GM23338 (cell line): ENCODE measurements around the gene CSF1R. TPM values are rescaled to one million over a fixed set of nuclear protein-coding genes. Genes with fewer than 3 reads are reported as not detected.

Experiments used
- ATAC-seq: fragments of 200-7000 bp; cut with Tn5 transposase; 3 replicates; pipeline ENCODE4 v1.9.1; 2020
- DNase-seq: peaks from one replicate; pipeline ENCODE4 v3.0.0-alpha.2; 2015; ENCODE audit warnings: low spot score
- H2AFZ ChIP-seq: fragments of 200-600 bp; sonication (generic); 2 replicates; pipeline ENCODE4 v1.8.0; 2016; ENCODE audit warnings: antibody characterized with exemption, mild to moderate bottlenecking, moderate library complexity
- H3F3A ChIP-seq: fragments of 200-600 bp; sonication (generic); replicated peaks from 2 replicates; pipeline ENCODE4 v1.8.0; 2017; ENCODE audit warnings: antibody characterized with exemption, mixed run types, low read depth
- H3K27ac ChIP-seq: fragments of 200-600 bp; sonication (generic); 2 replicates; pipeline ENCODE4 v1.6.1; 2016; ENCODE audit warnings: low read depth
- H3K27me3 ChIP-seq: fragments of 200-600 bp; sonication (generic); 2 replicates; pipeline ENCODE4 v1.8.0; 2016; ENCODE audit warnings: mild to moderate bottlenecking, mixed run types, moderate library complexity; ENCODE audit not compliant: insufficient read depth
- H3K36me3 ChIP-seq: fragments of 200-600 bp; sonication (generic); 2 replicates; pipeline ENCODE4 v1.8.0; 2016; ENCODE audit warnings: mild to moderate bottlenecking; ENCODE audit not compliant: insufficient read depth
- H3K4me1 ChIP-seq: fragments of 200-600 bp; sonication (generic); 2 replicates; pipeline ENCODE4 v1.8.0; 2016; ENCODE audit warnings: mild to moderate bottlenecking, moderate library complexity; ENCODE audit not compliant: insufficient read depth
- H3K4me2 ChIP-seq: fragments of 200-600 bp; sonication (generic); 2 replicates; pipeline ENCODE4 v1.7.1; 2017; ENCODE audit warnings: mixed run types
- H3K4me3 ChIP-seq: fragments of 200-600 bp; sonication (generic); 2 replicates; pipeline ENCODE4 v1.6.1; 2016; ENCODE audit warnings: mixed run types
- H3K79me2 ChIP-seq: fragments of 200-600 bp; sonication (generic); replicated peaks from 2 replicates; pipeline ENCODE4 v1.8.0; 2017; ENCODE audit warnings: mild to moderate bottlenecking; ENCODE audit not compliant: insufficient read depth
- H3K9me2 ChIP-seq: fragments of 200-600 bp; sonication (generic); 2 replicates; pipeline ENCODE4 v1.8.0; 2017; ENCODE audit not compliant: insufficient read depth
- H4K20me1 ChIP-seq: fragments of 200-600 bp; sonication (generic); replicated peaks from 2 replicates; pipeline ENCODE4 v1.8.0; 2017; ENCODE audit warnings: mild to moderate bottlenecking; ENCODE audit not compliant: insufficient read depth
- H3K27ac Mint-ChIP-seq: 2 replicates; pipeline ENCODE4 v1.8.0; 2020; ENCODE audit warnings: inconsistent platforms, mild to moderate bottlenecking, moderate library complexity, mixed read lengths
- H3K27me3 Mint-ChIP-seq: 3 replicates; pipeline ENCODE4 v1.8.0; 2022; ENCODE audit warnings: low read depth, mild to moderate bottlenecking, moderate library complexity, mixed read lengths, inconsistent platforms; ENCODE audit not compliant: insufficient read depth, poor library complexity
- H3K36me3 Mint-ChIP-seq: 3 replicates; pipeline ENCODE4 v1.8.0; 2021; ENCODE audit warnings: low read depth, mild to moderate bottlenecking, inconsistent platforms, moderate library complexity, mixed read lengths
- H3K4me1 Mint-ChIP-seq: 3 replicates; pipeline ENCODE4 v1.8.0; 2020; ENCODE audit warnings: mild to moderate bottlenecking, inconsistent platforms, mixed read lengths
- H3K4me3 Mint-ChIP-seq: 3 replicates; pipeline ENCODE4 v1.8.0; 2021; ENCODE audit warnings: moderate library complexity, mild to moderate bottlenecking, inconsistent platforms, mixed read lengths
- H3K9me3 Mint-ChIP-seq: 3 replicates; pipeline ENCODE4 v1.8.0; 2020; ENCODE audit warnings: moderate library complexity, mild to moderate bottlenecking, inconsistent platforms, mixed read lengths
- CREB1 ChIP-seq: fragments of 250-450 bp; sonication (Bioruptor Pico); IDR thresholded peaks from 2 replicates; pipeline ENCODE4 v1.5.0; 2020; ENCODE audit warnings: low read depth, mild to moderate bottlenecking, moderate library complexity
- EZH2 ChIP-seq: fragments of 200-600 bp; sonication (generic); IDR thresholded peaks from one replicate; pipeline ENCODE4 v1.8.0; 2017; ENCODE audit warnings: antibody characterized with exemption, mild to moderate bottlenecking, low read depth; ENCODE audit not compliant: unreplicated experiment
- EZH2phosphoT487 ChIP-seq: fragments of 200-600 bp; sonication (generic); IDR thresholded peaks from one replicate; pipeline ENCODE4 v1.8.1; 2018; ENCODE audit warnings: antibody characterized with exemption; ENCODE audit not compliant: unreplicated experiment
- JUNB ChIP-seq: IDR thresholded peaks from one replicate; pipeline ENCODE4 v1.6.1; 2016; ENCODE audit warnings: antibody characterized with exemption; ENCODE audit not compliant: unreplicated experiment
- NANOG ChIP-seq: IDR thresholded peaks from 2 replicates; pipeline ENCODE4 v1.6.1; 2016; ENCODE audit warnings: antibody characterized with exemption, borderline replicate concordance
- POLR2AphosphoS5 ChIP-seq: IDR thresholded peaks from 2 replicates; pipeline ENCODE4 v1.6.1; 2016; ENCODE audit warnings: antibody characterized with exemption, low read depth
- STAT1 ChIP-seq: IDR thresholded peaks from one replicate; pipeline ENCODE4 v1.6.1; 2016; ENCODE audit warnings: antibody characterized with exemption; ENCODE audit not compliant: unreplicated experiment
- ZNF114 ChIP-seq: fragments of 250-450 bp; sonication (Bioruptor Pico); IDR thresholded peaks from 2 replicates; pipeline ENCODE4 v1.5.0; 2020; ENCODE audit warnings: mild to moderate bottlenecking, moderate library complexity
- ZNF331 ChIP-seq: fragments of 250-450 bp; sonication (Bioruptor Pico); IDR thresholded peaks from 2 replicates; pipeline ENCODE4 v1.5.0; 2020; ENCODE audit warnings: low read depth, mild to moderate bottlenecking, moderate library complexity
- polyA plus RNA-seq: library from polyadenylated mRNA; unstranded; fragments of >200 nt; fragmentation: Nextera tagmentation; extraction: Ambion mirVana; gene quantifications from 2 replicates; pipeline ENCODE4 v1.2.1, GENCODE V29; 2016
- total RNA-seq: library from RNA; depleted of rRNA; stranded (reverse); fragments of >200 nt; shearing (Covaris generic); gene quantifications from 2 replicates; pipeline ENCODE4 v1.2.3, GENCODE V29; 2014
- TF ChIP-seq, protein P1 (sequence below): IDR thresholded peaks from one replicate; pipeline ENCODE4 v1.6.1; 2018; ENCODE audit warnings: antibody characterized with exemption; ENCODE audit not compliant: unreplicated experiment
- TF ChIP-seq, protein P2 (sequence below): fragments of 250-450 bp; sonication (Bioruptor Pico); IDR thresholded peaks from 2 replicates; pipeline ENCODE4 v1.5.0; 2020; ENCODE audit warnings: mild to moderate bottlenecking, moderate library complexity
- TF ChIP-seq, protein P3 (sequence below), 2 experiments: fragments of 200-600 bp in 1 of 2; sonication (generic) in 1 of 2; conservative IDR thresholded peaks; 2 replicates each; pipeline versions ENCODE4 v1.5.1 to v1.6.1; 2016 to 2017; ENCODE audit warnings: antibody characterized with exemption in 2 of 2, low read depth in 2 of 2, mild to moderate bottlenecking in 2 of 2, moderate library complexity in 1 of 2
- TF ChIP-seq, protein P4 (sequence below): IDR thresholded peaks from 2 replicates; pipeline ENCODE4 v1.6.1; 2016; ENCODE audit warnings: antibody characterized with exemption

Gene CSF1R
- total and polyA plus RNA-seq, 2 experiments from 2014 or later, result 0.21 TPM; not detected in 1

DNA sequence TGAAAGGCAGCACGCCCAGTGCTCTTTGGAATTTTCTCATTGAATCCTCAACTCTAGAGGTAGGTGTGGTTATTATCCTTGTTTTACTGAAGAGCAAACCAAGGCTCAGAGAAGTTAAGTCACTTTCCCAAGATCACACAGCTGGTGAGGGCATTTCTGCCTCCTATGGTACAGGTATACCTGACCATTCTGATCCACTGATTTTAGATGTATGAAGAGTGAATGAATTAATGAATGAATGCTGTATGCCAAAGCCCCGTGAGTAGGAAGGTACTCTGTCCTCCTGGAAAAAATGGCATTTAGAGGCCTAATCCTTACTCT is 18.2 kb upstream of the CSF1R start:
- Mint-ChIP-seq H3K4me3 (no peak overlapping the region), H3K27ac (no peak overlapping the region), H3K9me3 (no peaks in the 10 kb centered on the region), H3K36me3 (no peaks in the 10 kb centered on the region), H3K4me1 (no peaks in the 10 kb centered on the region), H3K27me3 (peaks cover 8% of the 10 kb centered on the region)
- Histone ChIP-seq H3K4me2 (no peak overlapping the region), H4K20me1 (no peaks in the 10 kb centered on the region), H3F3A (no peaks in the 10 kb centered on the region), H3K27me3 (no peaks in the 10 kb centered on the region), H3K4me1 (no peaks in the 10 kb centered on the region), H2AFZ (no peak overlapping the region), H3K9me2 (no peaks in the 10 kb centered on the region), H3K79me2 (no peaks in the 10 kb centered on the region), H3K4me3 (no peak overlapping the region), H3K36me3 (no peaks in the 10 kb centered on the region), H3K27ac (no peak overlapping the region)
- DNase-seq, result no peak
- ATAC-seq, result no peak
- TF ChIP-seq, protein P1, sequence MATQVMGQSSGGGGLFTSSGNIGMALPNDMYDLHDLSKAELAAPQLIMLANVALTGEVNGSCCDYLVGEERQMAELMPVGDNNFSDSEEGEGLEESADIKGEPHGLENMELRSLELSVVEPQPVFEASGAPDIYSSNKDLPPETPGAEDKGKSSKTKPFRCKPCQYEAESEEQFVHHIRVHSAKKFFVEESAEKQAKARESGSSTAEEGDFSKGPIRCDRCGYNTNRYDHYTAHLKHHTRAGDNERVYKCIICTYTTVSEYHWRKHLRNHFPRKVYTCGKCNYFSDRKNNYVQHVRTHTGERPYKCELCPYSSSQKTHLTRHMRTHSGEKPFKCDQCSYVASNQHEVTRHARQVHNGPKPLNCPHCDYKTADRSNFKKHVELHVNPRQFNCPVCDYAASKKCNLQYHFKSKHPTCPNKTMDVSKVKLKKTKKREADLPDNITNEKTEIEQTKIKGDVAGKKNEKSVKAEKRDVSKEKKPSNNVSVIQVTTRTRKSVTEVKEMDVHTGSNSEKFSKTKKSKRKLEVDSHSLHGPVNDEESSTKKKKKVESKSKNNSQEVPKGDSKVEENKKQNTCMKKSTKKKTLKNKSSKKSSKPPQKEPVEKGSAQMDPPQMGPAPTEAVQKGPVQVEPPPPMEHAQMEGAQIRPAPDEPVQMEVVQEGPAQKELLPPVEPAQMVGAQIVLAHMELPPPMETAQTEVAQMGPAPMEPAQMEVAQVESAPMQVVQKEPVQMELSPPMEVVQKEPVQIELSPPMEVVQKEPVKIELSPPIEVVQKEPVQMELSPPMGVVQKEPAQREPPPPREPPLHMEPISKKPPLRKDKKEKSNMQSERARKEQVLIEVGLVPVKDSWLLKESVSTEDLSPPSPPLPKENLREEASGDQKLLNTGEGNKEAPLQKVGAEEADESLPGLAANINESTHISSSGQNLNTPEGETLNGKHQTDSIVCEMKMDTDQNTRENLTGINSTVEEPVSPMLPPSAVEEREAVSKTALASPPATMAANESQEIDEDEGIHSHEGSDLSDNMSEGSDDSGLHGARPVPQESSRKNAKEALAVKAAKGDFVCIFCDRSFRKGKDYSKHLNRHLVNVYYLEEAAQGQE, result no peak
- no peak for TF ChIP-seq POLR2AphosphoS5
- no peak for TF ChIP-seq ZNF114
- no peak for TF ChIP-seq CREB1 (CRISPR knock-in tag)
- TF ChIP-seq, protein P2, sequence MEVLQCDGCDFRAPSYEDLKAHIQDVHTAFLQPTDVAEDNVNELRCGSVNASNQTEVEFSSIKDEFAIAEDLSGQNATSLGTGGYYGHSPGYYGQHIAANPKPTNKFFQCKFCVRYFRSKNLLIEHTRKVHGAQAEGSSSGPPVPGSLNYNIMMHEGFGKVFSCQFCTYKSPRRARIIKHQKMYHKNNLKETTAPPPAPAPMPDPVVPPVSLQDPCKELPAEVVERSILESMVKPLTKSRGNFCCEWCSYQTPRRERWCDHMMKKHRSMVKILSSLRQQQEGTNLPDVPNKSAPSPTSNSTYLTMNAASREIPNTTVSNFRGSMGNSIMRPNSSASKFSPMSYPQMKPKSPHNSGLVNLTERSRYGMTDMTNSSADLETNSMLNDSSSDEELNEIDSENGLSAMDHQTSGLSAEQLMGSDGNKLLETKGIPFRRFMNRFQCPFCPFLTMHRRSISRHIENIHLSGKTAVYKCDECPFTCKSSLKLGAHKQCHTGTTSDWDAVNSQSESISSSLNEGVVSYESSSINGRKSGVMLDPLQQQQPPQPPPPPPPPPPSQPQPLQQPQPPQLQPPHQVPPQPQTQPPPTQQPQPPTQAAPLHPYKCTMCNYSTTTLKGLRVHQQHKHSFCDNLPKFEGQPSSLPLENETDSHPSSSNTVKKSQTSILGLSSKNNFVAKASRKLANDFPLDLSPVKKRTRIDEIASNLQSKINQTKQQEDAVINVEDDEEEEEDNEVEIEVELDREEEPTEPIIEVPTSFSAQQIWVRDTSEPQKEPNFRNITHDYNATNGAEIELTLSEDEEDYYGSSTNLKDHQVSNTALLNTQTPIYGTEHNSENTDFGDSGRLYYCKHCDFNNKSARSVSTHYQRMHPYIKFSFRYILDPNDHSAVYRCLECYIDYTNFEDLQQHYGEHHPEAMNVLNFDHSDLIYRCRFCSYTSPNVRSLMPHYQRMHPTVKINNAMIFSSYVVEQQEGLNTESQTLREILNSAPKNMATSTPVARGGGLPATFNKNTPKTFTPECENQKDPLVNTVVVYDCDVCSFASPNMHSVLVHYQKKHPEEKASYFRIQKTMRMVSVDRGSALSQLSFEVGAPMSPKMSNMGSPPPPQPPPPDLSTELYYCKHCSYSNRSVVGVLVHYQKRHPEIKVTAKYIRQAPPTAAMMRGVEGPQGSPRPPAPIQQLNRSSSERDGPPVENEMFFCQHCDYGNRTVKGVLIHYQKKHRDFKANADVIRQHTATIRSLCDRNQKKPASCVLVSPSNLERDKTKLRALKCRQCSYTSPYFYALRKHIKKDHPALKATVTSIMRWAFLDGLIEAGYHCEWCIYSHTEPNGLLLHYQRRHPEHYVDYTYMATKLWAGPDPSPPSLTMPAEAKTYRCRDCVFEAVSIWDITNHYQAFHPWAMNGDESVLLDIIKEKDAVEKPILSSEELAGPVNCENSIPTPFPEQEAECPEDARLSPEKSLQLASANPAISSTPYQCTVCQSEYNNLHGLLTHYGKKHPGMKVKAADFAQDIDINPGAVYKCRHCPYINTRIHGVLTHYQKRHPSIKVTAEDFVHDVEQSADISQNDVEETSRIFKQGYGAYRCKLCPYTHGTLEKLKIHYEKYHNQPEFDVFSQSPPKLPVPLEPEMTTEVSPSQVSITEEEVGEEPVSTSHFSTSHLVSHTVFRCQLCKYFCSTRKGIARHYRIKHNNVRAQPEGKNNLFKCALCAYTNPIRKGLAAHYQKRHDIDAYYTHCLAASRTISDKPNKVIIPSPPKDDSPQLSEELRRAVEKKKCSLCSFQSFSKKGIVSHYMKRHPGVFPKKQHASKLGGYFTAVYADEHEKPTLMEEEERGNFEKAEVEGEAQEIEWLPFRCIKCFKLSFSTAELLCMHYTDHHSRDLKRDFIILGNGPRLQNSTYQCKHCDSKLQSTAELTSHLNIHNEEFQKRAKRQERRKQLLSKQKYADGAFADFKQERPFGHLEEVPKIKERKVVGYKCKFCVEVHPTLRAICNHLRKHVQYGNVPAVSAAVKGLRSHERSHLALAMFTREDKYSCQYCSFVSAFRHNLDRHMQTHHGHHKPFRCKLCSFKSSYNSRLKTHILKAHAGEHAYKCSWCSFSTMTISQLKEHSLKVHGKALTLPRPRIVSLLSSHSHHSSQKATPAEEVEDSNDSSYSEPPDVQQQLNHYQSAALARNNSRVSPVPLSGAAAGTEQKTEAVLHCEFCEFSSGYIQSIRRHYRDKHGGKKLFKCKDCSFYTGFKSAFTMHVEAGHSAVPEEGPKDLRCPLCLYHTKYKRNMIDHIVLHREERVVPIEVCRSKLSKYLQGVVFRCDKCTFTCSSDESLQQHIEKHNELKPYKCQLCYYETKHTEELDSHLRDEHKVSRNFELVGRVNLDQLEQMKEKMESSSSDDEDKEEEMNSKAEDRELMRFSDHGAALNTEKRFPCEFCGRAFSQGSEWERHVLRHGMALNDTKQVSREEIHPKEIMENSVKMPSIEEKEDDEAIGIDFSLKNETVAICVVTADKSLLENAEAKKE (CRISPR knock-in tag), result no peak
- no peak for TF ChIP-seq STAT1
- no peak for TF ChIP-seq NANOG
- TF ChIP-seq, protein P3, sequence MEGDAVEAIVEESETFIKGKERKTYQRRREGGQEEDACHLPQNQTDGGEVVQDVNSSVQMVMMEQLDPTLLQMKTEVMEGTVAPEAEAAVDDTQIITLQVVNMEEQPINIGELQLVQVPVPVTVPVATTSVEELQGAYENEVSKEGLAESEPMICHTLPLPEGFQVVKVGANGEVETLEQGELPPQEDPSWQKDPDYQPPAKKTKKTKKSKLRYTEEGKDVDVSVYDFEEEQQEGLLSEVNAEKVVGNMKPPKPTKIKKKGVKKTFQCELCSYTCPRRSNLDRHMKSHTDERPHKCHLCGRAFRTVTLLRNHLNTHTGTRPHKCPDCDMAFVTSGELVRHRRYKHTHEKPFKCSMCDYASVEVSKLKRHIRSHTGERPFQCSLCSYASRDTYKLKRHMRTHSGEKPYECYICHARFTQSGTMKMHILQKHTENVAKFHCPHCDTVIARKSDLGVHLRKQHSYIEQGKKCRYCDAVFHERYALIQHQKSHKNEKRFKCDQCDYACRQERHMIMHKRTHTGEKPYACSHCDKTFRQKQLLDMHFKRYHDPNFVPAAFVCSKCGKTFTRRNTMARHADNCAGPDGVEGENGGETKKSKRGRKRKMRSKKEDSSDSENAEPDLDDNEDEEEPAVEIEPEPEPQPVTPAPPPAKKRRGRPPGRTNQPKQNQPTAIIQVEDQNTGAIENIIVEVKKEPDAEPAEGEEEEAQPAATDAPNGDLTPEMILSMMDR (conservative IDR thresholded peaks at IDR 0.05; ENCODE audit: low read depth in 2 of 2), result no peak
- no peak for TF ChIP-seq ZNF331
- TF ChIP-seq JUNB, result no peak
- TF ChIP-seq EZH2, result no peak
- no peak for TF ChIP-seq EZH2phosphoT487
- TF ChIP-seq, protein P4, sequence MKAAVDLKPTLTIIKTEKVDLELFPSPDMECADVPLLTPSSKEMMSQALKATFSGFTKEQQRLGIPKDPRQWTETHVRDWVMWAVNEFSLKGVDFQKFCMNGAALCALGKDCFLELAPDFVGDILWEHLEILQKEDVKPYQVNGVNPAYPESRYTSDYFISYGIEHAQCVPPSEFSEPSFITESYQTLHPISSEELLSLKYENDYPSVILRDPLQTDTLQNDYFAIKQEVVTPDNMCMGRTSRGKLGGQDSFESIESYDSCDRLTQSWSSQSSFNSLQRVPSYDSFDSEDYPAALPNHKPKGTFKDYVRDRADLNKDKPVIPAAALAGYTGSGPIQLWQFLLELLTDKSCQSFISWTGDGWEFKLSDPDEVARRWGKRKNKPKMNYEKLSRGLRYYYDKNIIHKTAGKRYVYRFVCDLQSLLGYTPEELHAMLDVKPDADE, result no peak
